ENCODE measurements around the gene KRTAP12-2. TPM values are rescaled to one million over a fixed set of nuclear protein-coding genes. Genes with fewer than 3 reads are reported as not detected.

Gene KRTAP12-2, protein sequence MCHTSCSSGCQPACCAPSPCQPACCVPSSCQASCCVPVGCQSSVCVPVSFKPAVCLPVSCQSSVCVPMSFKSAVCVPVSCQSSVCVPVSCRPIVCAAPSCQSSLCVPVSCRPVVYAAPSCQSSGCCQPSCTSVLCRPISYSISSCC
- total RNA-seq = not detected

GRCh38 chr21:44666401-44667320, at the start of gene KRTAP12-2:
Gene KRTAP12-2, minus strand, starts transcription at chr21:44666927. Its CDS starts 41 bp downstream, at chr21:44666886.
- peaks cover 0 to 23% (median 0%) of the 10 kb centered on the region in 3 donors for H3K9me3 ChIP-seq
- H3K36me3 ChIP-seq = no peaks in the 10 kb centered on the region
- no peak within 1 kb of the TSS for H3K27ac ChIP-seq
- no peak for ATAC-seq
- H3K27me3 ChIP-seq = peaks cover 32% of the 10 kb centered on the region
- TF ChIP-seq POLR2A (IDR thresholded peaks at IDR 0.05) (no peak), EP300 (IDR thresholded peaks at IDR 0.05) (no peak), POLR2AphosphoS5 (IDR thresholded peaks at IDR 0.05) (no peak)
- TF ChIP-seq, protein P1, sequence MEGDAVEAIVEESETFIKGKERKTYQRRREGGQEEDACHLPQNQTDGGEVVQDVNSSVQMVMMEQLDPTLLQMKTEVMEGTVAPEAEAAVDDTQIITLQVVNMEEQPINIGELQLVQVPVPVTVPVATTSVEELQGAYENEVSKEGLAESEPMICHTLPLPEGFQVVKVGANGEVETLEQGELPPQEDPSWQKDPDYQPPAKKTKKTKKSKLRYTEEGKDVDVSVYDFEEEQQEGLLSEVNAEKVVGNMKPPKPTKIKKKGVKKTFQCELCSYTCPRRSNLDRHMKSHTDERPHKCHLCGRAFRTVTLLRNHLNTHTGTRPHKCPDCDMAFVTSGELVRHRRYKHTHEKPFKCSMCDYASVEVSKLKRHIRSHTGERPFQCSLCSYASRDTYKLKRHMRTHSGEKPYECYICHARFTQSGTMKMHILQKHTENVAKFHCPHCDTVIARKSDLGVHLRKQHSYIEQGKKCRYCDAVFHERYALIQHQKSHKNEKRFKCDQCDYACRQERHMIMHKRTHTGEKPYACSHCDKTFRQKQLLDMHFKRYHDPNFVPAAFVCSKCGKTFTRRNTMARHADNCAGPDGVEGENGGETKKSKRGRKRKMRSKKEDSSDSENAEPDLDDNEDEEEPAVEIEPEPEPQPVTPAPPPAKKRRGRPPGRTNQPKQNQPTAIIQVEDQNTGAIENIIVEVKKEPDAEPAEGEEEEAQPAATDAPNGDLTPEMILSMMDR (IDR thresholded peaks at IDR 0.05) = no peak
- H3K4me1 ChIP-seq = no peaks in the 10 kb centered on the region
- WGBS, 2 donors (ENCODE audit: low coverage in 1 of 2) = 55 to 57% methylated on average over 4 of the region's 19 CpGs
- no peak within 1 kb of the TSS for H3K4me3 ChIP-seq

- Histone ChIP-seq H3K27ac (no peak overlapping the region), H3K36me3 (no peaks in the 10 kb centered on the region), H3K4me1 (peaks cover 0 to 5% (median 0%) of the 10 kb centered on the region in 3 donors), H3K4me3 (no peak overlapping the region), H3K9me3 (no peaks in the 10 kb centered on the region), H3K27me3 (peaks cover 69% of the 10 kb centered on the region)
- no peak for ATAC-seq
- TF ChIP-seq POLR2A (IDR thresholded peaks at IDR 0.05) (no peak), POLR2AphosphoS5 (IDR thresholded peaks at IDR 0.05) (no peak), EP300 (IDR thresholded peaks at IDR 0.05) (no peak)
- TF ChIP-seq, protein P1 (IDR thresholded peaks at IDR 0.05) = no peak
- 19 to 25% methylated on average over 6 to 8 of the region's 8 CpGs for WGBS, 2 donors (ENCODE audit: low coverage in 1 of 2)
Measured at GRCh38 chr21:44714905-44715304, 48.2 kb upstream of the KRTAP12-2 start.

GRCh38 chr21:44713846-44714245, 47.1 kb upstream of the KRTAP12-2 start:
- Histone ChIP-seq H3K9me3 (no peaks in the 10 kb centered on the region), H3K4me3 (no peak overlapping the region), H3K36me3 (no peaks in the 10 kb centered on the region), H3K4me1 (peaks cover 0 to 15% (median 0%) of the 10 kb centered on the region in 3 donors), H3K27ac (no peak overlapping the region), H3K27me3 (peaks cover 75% of the 10 kb centered on the region)
- ATAC-seq = no peak
- TF ChIP-seq EP300 (IDR thresholded peaks at IDR 0.05) (no peak), POLR2A (IDR thresholded peaks at IDR 0.05) (no peak), POLR2AphosphoS5 (IDR thresholded peaks at IDR 0.05) (no peak)
- TF ChIP-seq, protein P1 (IDR thresholded peaks at IDR 0.05) = no peak
- 75 to 85% methylated on average over 5 to 7 of the region's 10 CpGs for WGBS, 2 donors (ENCODE audit: low coverage in 1 of 2)

DNA sequence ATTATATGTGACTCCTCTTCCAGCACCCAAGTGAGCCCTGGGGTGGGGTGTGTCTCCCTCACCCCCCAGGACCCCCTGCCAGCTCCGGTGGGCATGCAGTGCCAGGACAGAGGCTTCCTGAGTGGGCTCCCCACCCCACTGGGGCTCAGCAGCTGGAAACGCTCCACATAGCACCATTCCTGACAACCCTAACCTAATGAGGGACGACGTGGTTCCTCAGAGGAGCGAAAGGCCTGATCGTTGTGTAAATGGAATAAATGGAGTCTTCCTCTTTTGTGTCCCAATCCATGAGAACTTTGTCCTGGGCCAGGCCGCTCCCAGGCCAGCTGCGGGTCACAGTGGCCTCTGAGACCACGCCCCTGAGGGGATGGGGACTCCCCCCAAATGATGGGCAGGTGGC, 46.4 kb upstream of the KRTAP12-2 start:
- ATAC-seq = no peak

More for the DNA sequence above, 46.4 kb upstream of the KRTAP12-2 start:
- Histone ChIP-seq H3K4me3 (no peak overlapping the region), H3K27ac (no peak overlapping the region), H3K36me3 (no peaks in the 10 kb centered on the region), H3K4me1 (peaks cover 0 to 16% (median 0%) of the 10 kb centered on the region in 3 donors), H3K27me3 (peaks cover 75% of the 10 kb centered on the region), H3K9me3 (no peaks in the 10 kb centered on the region)
- TF ChIP-seq, protein P1 (IDR thresholded peaks at IDR 0.05) = no peak
- TF ChIP-seq POLR2A (IDR thresholded peaks at IDR 0.05) (no peak), POLR2AphosphoS5 (IDR thresholded peaks at IDR 0.05) (no peak), EP300 (IDR thresholded peaks at IDR 0.05) (no peak)
- 40% methylated on average over 1 of the region's 9 CpGs; no CpG with 5 or more reads in 1 of the 2 donors for WGBS, 2 donors (ENCODE audit: low coverage in 1 of 2)
